Activated B cell treated with CpG ODN at 0.5 μM for 24 hours (primary cell): ENCODE results near the gene NCAPH2. TPM values are rescaled to one million over a fixed set of nuclear protein-coding genes. Genes with fewer than 3 reads are reported as not detected.

Source experiments
- ATAC-seq: fragments of 200-7000 bp; cut with Tn5 transposase; one replicate; pipeline ENCODE4 v1.10.0; 2021; ENCODE audit warnings: low read depth, mild to moderate bottlenecking, moderate library complexity
- CTCF ChIA-PET: fragments of 350-600 bp; sonication (Branson Sonifier 250); formaldehyde crosslinking; loops from one replicate; lab custom pipeline; 2021; ENCODE audit warnings: antibody characterized with exemption; lab: Charles Lee
- POLR2A ChIA-PET: fragments of 350-600 bp; sonication (Branson Sonifier 250); formaldehyde crosslinking; loops from one replicate; lab custom pipeline; 2021; ENCODE audit warnings: antibody characterized with exemption; lab: Charles Lee
- DNase-seq: peaks from one replicate; pipeline ENCODE4 v3.0.0; 2022
- H3K27ac Mint-ChIP-seq: one replicate; pipeline ENCODE4 v1.8.0; 2020; ENCODE audit warnings: mixed read lengths
- H3K27me3 Mint-ChIP-seq: one replicate; pipeline ENCODE4 v1.8.0; 2021; ENCODE audit warnings: mixed read lengths
- H3K36me3 Mint-ChIP-seq: one replicate; pipeline ENCODE4 v1.8.0; 2021; ENCODE audit warnings: low read depth, mixed read lengths
- H3K4me1 Mint-ChIP-seq: one replicate; pipeline ENCODE4 v1.8.0; 2021; ENCODE audit warnings: mixed read lengths
- H3K4me3 Mint-ChIP-seq: one replicate; pipeline ENCODE4 v1.8.0; 2020; ENCODE audit warnings: mild to moderate bottlenecking, mixed read lengths
- H3K9me3 Mint-ChIP-seq: one replicate; pipeline ENCODE4 v1.8.0; 2020; ENCODE audit warnings: mixed read lengths
- intact Hi-C: fragments of 100-400 bp; cut with micrococcal nuclease; formaldehyde crosslinking; loops from one replicate; pipeline ENCODE4 v1.15.1; 2024
- total RNA-seq: library from RNA; stranded (reverse); gene quantifications from 2 replicates; pipeline ENCODE4 v1.2.3, GENCODE V29; 2022
- TF ChIP-seq, protein P1 (sequence below): fragments of 200-600 bp; IDR thresholded peaks from one replicate; pipeline ENCODE4 v1.8.0; 2022; ENCODE audit warnings: antibody characterized with exemption, mild to moderate bottlenecking

NCAPH2 gene
- total RNA-seq, 1 donor from 2014 or later, result 68.2 TPM

DNA sequence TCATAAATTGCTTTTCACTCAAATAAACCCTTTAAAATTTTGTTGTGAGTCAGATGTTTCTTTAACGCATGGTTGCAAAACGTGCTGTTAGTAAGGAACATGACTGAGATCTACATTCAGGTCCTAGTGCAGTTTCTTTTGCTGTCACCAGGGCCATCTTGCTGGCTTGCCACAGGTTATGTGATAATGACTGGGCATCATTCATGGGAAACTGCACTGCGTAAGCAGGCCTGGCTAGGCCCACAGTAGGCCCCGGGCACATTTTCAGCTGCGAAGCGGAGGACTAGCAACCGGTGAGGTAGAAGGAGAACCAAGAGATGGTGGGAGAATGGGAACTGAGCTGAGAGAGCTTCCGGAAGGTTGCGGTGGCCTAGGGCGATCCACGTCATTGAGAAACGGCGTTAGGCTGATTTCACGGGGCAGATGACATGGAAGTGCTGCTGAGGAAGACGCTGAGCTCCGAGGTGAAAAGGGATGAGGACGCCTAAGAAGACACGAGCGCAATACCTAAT lies 34.4 kb downstream of the NCAPH2 start:
- Mint-ChIP-seq H3K4me3 (peak overlapping the region; percentile 85), H3K4me1 (peaks cover 66% of the 10 kb centered on the region), H3K27me3 (no peaks in the 10 kb centered on the region), H3K27ac (peak overlapping the region; percentile 91), H3K36me3 (peaks cover 9% of the 10 kb centered on the region), H3K9me3 (peaks cover 2% of the 10 kb centered on the region)
- TF ChIP-seq, protein P1, sequence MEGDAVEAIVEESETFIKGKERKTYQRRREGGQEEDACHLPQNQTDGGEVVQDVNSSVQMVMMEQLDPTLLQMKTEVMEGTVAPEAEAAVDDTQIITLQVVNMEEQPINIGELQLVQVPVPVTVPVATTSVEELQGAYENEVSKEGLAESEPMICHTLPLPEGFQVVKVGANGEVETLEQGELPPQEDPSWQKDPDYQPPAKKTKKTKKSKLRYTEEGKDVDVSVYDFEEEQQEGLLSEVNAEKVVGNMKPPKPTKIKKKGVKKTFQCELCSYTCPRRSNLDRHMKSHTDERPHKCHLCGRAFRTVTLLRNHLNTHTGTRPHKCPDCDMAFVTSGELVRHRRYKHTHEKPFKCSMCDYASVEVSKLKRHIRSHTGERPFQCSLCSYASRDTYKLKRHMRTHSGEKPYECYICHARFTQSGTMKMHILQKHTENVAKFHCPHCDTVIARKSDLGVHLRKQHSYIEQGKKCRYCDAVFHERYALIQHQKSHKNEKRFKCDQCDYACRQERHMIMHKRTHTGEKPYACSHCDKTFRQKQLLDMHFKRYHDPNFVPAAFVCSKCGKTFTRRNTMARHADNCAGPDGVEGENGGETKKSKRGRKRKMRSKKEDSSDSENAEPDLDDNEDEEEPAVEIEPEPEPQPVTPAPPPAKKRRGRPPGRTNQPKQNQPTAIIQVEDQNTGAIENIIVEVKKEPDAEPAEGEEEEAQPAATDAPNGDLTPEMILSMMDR, result no peak
- ChIA-PET CTCF (interaction anchor here (0.6 to 4.6 kb wide), 4 partner anchors 8 to 78 kb away, joined by 3 to 46 read pairs (median 9); partner anchors contain the start of gene SCO2), POLR2A (interaction anchor here (1.0 to 16.7 kb wide), 7 partner anchors 12 to 352 kb away, joined by 3 to 946 read pairs (median 5); partner anchors contain the start of genes CHKB, LMF2, NCAPH2 and SCO2)
- ATAC-seq (peak; percentile 2), DNase-seq (no peak)
- intact Hi-C loops, result loop anchor here (5.0 to 10.0 kb wide), 2 partner anchors 70 to 578 kb away; partner anchors contain the start of gene PIM3

DNA sequence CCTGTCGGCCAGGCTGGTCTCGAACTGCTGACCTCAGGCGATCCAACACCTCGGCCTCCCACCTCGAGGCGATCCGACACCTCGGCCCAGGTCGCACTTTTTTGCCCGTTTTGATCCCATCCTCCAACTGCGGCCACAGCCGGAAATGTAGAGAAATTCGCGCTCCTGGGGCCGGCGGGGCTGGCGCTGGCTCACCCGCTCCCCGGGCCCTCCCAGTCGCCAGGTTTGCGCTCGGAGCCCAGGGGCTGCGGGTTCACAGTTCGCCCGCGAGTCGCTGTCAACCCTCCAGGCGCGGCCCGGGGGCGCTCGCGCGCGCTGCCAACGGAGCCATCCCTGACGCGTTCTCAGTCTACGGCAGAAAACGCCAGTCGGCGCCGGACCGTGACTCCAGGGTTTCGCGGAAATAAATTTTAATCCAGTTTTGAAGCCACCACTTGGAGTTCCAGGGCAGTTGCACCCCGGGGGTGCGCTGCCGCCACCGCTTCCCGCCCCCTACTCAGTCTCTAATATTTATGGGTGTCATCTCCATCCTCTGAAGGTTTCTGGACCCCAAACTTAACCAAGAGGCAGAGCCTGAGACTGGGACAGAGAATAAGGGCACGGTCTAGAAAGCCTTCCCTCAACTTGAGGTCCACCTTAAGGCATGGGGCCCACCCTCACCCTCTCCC lies 36.2 kb downstream of the NCAPH2 start:
- ChIA-PET POLR2A (interaction anchor here (0.6 to 16.7 kb wide), 5 partner anchors 11 to 36 kb away, joined by 3 to 946 read pairs (median 6); partner anchors contain the start of genes LMF2, NCAPH2, SCO2 and SYCE3), CTCF (interaction anchor here (1.0 kb wide), 1 partner anchor 19 kb away, joined by 6 read pairs; the partner anchor contains the start of gene SCO2)
- TF ChIP-seq, protein P1, result no peak
- Mint-ChIP-seq H3K27ac (peak overlapping the region; percentile 82), H3K27me3 (no peaks in the 10 kb centered on the region), H3K36me3 (peaks cover 9% of the 10 kb centered on the region), H3K9me3 (peaks cover 2% of the 10 kb centered on the region), H3K4me3 (peak overlapping the region; percentile 60), H3K4me1 (peaks cover 56% of the 10 kb centered on the region)
- intact Hi-C loops, result loop anchor here (1.0 to 10.0 kb wide), 6 partner anchors 13 to 579 kb away; partner anchors contain the start of gene PIM3
- ATAC-seq (peak; percentile 38), DNase-seq (peak; percentile 80)

DNA sequence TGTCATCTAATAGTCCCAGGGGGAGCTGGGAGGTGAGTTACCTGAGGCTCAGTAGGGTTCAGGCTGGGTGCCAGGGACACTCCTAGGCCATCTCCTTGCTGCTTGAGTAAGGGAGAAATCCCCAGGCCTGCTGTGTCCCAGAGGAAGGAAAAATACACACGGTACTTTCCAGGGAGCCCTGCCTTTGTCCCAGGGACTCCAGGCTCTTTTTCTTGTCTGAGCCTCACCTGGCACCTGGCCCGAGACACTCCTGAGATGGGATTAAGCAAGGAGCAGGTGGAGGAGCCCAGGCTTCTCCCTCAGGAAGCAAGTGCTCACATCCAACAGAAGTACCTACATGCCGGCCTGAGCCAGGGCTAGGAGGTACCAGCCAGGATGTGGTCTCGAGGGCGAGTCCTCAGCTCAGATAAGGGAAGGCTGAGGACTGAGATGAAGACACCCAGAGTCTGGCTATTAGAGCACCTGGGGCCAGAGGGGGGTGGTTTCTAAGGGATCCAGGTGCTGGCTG lies 36.8 kb downstream of the NCAPH2 start:
- Mint-ChIP-seq H3K4me1 (peaks cover 54% of the 10 kb centered on the region), H3K27me3 (no peaks in the 10 kb centered on the region), H3K4me3 (peak overlapping the region; percentile 52), H3K9me3 (peaks cover 2% of the 10 kb centered on the region), H3K36me3 (peaks cover 9% of the 10 kb centered on the region), H3K27ac (peak overlapping the region; percentile 82)
- ATAC-seq (no peak), DNase-seq (no peak)
- ChIA-PET POLR2A (interaction anchor here (0.6 to 16.7 kb wide), 6 partner anchors 10 to 38 kb away, joined by 3 to 946 read pairs (median 6); partner anchors contain the start of genes CHKB, LMF2, NCAPH2 and SCO2), CTCF (interaction anchor here (1.0 kb wide), 1 partner anchor 19 kb away, joined by 6 read pairs; the partner anchor contains the start of gene SCO2)
- intact Hi-C loops, result loop anchor here (1.0 to 10.0 kb wide), 6 partner anchors 13 to 580 kb away; partner anchors contain the start of gene PIM3
- TF ChIP-seq, protein P1, result no peak

DNA sequence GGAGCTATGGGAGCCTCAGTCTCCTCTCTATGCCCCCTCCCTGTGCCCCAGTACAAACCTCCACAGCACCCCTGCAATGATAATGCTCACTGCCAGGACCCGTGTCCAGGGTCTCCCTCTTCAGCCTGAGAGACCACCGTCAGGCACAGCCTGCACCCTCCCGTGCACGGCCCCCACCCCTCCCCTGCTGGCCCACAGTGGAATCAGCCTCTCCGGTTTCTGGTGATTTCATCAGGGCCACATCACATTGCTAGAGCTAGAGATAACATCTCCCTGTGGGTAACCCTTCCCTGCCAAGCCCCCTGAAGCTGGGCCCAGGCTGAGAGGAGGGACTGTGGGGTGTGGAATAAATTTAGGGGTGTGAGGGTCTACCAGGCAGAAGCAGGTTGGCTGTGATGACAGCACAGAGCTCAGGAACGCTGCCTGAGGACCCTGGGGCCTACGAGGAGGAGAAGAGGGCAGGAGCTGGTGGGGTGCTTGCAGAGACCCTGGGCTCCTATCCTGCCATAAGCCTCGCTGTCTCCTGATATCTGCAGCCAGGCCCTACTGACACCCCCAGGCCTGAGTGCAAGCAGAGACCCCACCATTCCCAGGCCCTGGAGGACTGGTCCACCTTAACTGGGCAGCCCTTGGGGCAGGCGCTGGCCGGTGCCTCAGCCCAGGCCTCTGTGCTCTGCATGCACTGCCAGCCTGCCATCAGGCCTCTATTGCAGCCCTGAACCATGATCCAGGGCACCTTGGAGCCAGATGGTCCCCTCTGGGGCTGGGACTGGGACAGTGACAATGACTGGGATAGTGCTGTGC lies 37.7 kb downstream of the NCAPH2 start, which contains the start of gene KLHDC7B:
Gene KLHDC7B (plus strand): TSS at position 378 of the 804 bp plus-strand sequence. CDS start 345 bp downstream, at position 723.
- Mint-ChIP-seq H3K27me3 (no peaks in the 10 kb centered on the region), H3K4me1 (peaks cover 55% of the 10 kb centered on the region), H3K36me3 (peaks cover 7% of the 10 kb centered on the region), H3K27ac (peak within 1 kb of the TSS; percentile 82), H3K4me3 (peak within 1 kb of the TSS; percentile 52), H3K9me3 (peaks cover 2% of the 10 kb centered on the region)
- TF ChIP-seq, protein P1, result no peak
- ATAC-seq (no peak), DNase-seq (no peak)
- intact Hi-C loops, result loop anchor here (10.0 kb wide), 1 partner anchor 581 kb away; the partner anchor contains the start of gene PIM3
- CTCF ChIA-PET, result interaction anchor here (0.8 to 1.5 kb wide), 2 partner anchors 17 to 20 kb away, joined by 3 to 6 read pairs; partner anchors contain the start of genes SCO2 and SYCE3
- POLR2A ChIA-PET, result interaction anchor here (0.7 to 16.7 kb wide), 6 partner anchors 10 to 38 kb away, joined by 3 to 946 read pairs (median 6); partner anchors contain the start of genes CHKB, LMF2, NCAPH2 and SCO2
